Thyroid gland (tissue), 4 donors: ENCODE results near the gene VSTM4.

ENCODE experiments used
- CTCF ChIP-seq, 6 experiments: fragments of 200-600 bp in 3 of 6; fragments of 450-650 bp in 3 of 6; sonication (generic) in 3 of 6; IDR thresholded peaks; one replicate each; pipeline ENCODE4 v1.5.1; 2016 to 2019; ENCODE audit warnings: antibody characterized with exemption in 6 of 6, mild to moderate bottlenecking in 2 of 6, inconsistent platforms in 1 of 6, moderate library complexity in 1 of 6
- POLR2A ChIP-seq, 2 donors: fragments of 450-650 bp; IDR thresholded peaks; one replicate each; pipeline ENCODE4 v1.6.1; 2017; ENCODE audit warnings: antibody characterized with exemption in 2 of 2, mild to moderate bottlenecking in 2 of 2, moderate library complexity in 1 of 2

GRCh38 chr10:49112098-49112497 is 3.2 kb downstream of the VSTM4 start:
- no peak for TF ChIP-seq CTCF (IDR thresholded peaks at IDR 0.05)
- no peak for TF ChIP-seq POLR2A (IDR thresholded peaks at IDR 0.05)
